ENCODE measurements around the gene SORCS1. TPM values are rescaled to one million over a fixed set of nuclear protein-coding genes. Genes with fewer than 3 reads are reported as not detected.

The SORCS1 gene
- total and polyA plus RNA-seq, 4 donors, result 0.04 to 3.5 (median 0.05) TPM

DNA sequence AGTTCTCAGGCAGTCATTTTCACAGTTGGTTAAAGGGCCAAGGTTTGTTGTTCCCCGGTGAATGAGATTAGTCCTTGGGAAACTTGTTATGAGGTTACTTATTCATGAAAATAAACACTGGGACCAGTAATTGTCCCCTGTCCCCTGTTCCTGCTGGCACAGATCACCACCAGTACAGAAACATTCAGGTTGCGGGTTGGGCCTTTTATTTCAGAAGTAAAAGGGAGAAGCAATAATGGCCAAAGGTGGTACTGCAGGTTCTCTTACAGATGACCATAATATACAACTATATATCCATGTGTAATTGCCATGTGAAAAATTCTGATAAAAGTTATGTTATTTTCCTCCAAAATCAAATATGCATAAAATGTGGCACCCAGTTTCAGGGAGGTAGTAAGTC lies 442.0 kb downstream of the SORCS1 start:
- Histone ChIP-seq H3K36me3 (ENCODE audit: control insufficient read depth in 4 of 4, insufficient read depth in 4 of 4, low read length in 4 of 4) (no peaks in the 10 kb centered on the region), H3K27ac (ENCODE audit: low read depth in 1 of 2, low read length in 1 of 2) (no peak overlapping the region), H3K9me3 (ENCODE audit: control insufficient read depth in 4 of 4, insufficient read depth in 3 of 4, low read length in 3 of 4) (no peaks in the 10 kb centered on the region), H3K27me3 (ENCODE audit: control insufficient read depth in 3 of 3, insufficient read depth in 3 of 3, low read length in 2 of 3) (no peaks in the 10 kb centered on the region), H3K4me3 (no peak overlapping the region), H3K9ac (ENCODE audit: insufficient read depth in 1 of 2, low read length in 2 of 2) (no peak overlapping the region), H3K4me1 (ENCODE audit: control insufficient read depth in 5 of 5, insufficient read depth in 5 of 5, low read length in 5 of 5) (no peaks in the 10 kb centered on the region)
- WGBS, 2 donors, result 90 to 98% methylated on average over 2 of the region's 2 CpGs
- ATAC-seq (ENCODE audit: insufficient read depth, low FRiP score) (no peak), DNase-seq (no peak)
- TF ChIP-seq, protein P1, sequence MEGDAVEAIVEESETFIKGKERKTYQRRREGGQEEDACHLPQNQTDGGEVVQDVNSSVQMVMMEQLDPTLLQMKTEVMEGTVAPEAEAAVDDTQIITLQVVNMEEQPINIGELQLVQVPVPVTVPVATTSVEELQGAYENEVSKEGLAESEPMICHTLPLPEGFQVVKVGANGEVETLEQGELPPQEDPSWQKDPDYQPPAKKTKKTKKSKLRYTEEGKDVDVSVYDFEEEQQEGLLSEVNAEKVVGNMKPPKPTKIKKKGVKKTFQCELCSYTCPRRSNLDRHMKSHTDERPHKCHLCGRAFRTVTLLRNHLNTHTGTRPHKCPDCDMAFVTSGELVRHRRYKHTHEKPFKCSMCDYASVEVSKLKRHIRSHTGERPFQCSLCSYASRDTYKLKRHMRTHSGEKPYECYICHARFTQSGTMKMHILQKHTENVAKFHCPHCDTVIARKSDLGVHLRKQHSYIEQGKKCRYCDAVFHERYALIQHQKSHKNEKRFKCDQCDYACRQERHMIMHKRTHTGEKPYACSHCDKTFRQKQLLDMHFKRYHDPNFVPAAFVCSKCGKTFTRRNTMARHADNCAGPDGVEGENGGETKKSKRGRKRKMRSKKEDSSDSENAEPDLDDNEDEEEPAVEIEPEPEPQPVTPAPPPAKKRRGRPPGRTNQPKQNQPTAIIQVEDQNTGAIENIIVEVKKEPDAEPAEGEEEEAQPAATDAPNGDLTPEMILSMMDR (IDR thresholded peaks at IDR 0.05; ENCODE audit: control extremely low read depth, extremely low read depth), result no peak

DNA sequence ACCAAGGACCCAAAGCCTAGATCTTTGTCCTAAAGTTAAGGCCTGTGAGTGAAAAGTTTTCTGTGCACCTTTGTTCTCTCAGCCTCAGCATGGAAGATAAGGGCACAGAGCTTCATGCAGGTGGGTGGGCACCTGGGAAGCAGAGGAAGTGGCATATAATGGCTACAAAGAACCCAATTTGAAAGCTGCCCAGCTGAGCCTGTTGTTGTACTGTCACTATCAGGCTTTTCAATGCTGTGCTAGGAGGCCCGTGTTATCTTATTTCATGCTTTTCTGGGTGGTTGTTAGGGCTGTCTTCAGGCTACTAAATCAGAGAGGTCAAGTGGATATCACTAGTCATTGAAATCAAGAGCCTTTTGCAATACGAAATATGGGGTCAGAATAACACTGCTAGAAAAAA lies 443.8 kb downstream of the SORCS1 start:
- no peaks in the 10 kb centered on the region for H3K4me1 ChIP-seq (ENCODE audit: control insufficient read depth in 5 of 5, insufficient read depth in 5 of 5, low read length in 5 of 5)
- H3K4me3 ChIP-seq, result no peak overlapping the region
- no peaks in the 10 kb centered on the region for H3K9me3 ChIP-seq (ENCODE audit: control insufficient read depth in 4 of 4, insufficient read depth in 3 of 4, low read length in 3 of 4)
- TF ChIP-seq, protein P1 (IDR thresholded peaks at IDR 0.05; ENCODE audit: control extremely low read depth, extremely low read depth), result no peak
- ATAC-seq (ENCODE audit: insufficient read depth, low FRiP score) (no peak), DNase-seq (no peak)
- H3K27me3 ChIP-seq (ENCODE audit: control insufficient read depth in 3 of 3, insufficient read depth in 3 of 3, low read length in 2 of 3), result no peaks in the 10 kb centered on the region
- no peak overlapping the region for H3K9ac ChIP-seq (ENCODE audit: insufficient read depth in 1 of 2, low read length in 2 of 2)
- H3K36me3 ChIP-seq (ENCODE audit: control insufficient read depth in 4 of 4, insufficient read depth in 4 of 4, low read length in 4 of 4), result no peaks in the 10 kb centered on the region
- 56 to 73% methylated on average over 2 of the region's 2 CpGs for WGBS, 2 donors
- no peak overlapping the region for H3K27ac ChIP-seq (ENCODE audit: low read depth in 1 of 2, low read length in 1 of 2)

GRCh38 chr10:106716381-106716780 lies 448.1 kb downstream of the SORCS1 start:
- WGBS, 2 donors, result 24 to 39% methylated on average over 1 of the region's 1 CpG
- Histone ChIP-seq H3K36me3 (ENCODE audit: control insufficient read depth in 4 of 4, insufficient read depth in 4 of 4, low read length in 4 of 4) (no peaks in the 10 kb centered on the region), H3K27me3 (ENCODE audit: control insufficient read depth in 3 of 3, insufficient read depth in 3 of 3, low read length in 2 of 3) (no peaks in the 10 kb centered on the region), H3K4me3 (no peak overlapping the region), H3K27ac (ENCODE audit: low read depth in 1 of 2, low read length in 1 of 2) (no peak overlapping the region), H3K9me3 (ENCODE audit: control insufficient read depth in 4 of 4, insufficient read depth in 3 of 4, low read length in 3 of 4) (no peaks in the 10 kb centered on the region), H3K9ac (ENCODE audit: insufficient read depth in 1 of 2, low read length in 2 of 2) (no peak overlapping the region), H3K4me1 (ENCODE audit: control insufficient read depth in 5 of 5, insufficient read depth in 5 of 5, low read length in 5 of 5) (no peaks in the 10 kb centered on the region)
- ATAC-seq (ENCODE audit: insufficient read depth, low FRiP score) (no peak), DNase-seq (peak in 2 of 3 donors; percentile 16 to 74)
- TF ChIP-seq, protein P1 (IDR thresholded peaks at IDR 0.05; ENCODE audit: control extremely low read depth, extremely low read depth), result no peak

All from lung (tissue), 12 donors.